ENCODE results near the gene CBL.
A peak's percentile ranks its signal among the peaks of the same experiment; 100 is the strongest.

Gene CBL

GRCh38 chr11:119329320-119329719 is 123.2 kb downstream of the CBL start:
- DNase-seq (ENCODE audit: low read depth in 2 of 3, low spot score in 1 of 3) = no peak

- no peak for DNase-seq (ENCODE audit: low read depth in 2 of 3, low spot score in 1 of 3)
These were observed 124.1 kb downstream of the CBL start for GRCh38 chr11:119330237-119330636.

GRCh38 chr11:119332111-119332765 is 126.1 kb downstream of the CBL start:
- DNase-seq (ENCODE audit: low read depth in 2 of 3, low spot score in 1 of 3) = no peak

GRCh38 chr11:119334174-119334930 is 128.2 kb downstream of the CBL start, which contains the start of gene RNF26:
Gene RNF26 (plus strand): TSS chr11:119334527. CDS start chr11:119335123, 596 bp downstream.
- peak; percentile 87 to 96 (median 92) for DNase-seq (ENCODE audit: low read depth in 2 of 3, low spot score in 1 of 3)

- no peak for DNase-seq (ENCODE audit: low read depth in 2 of 3, low spot score in 1 of 3)
These were observed 129.0 kb downstream of the CBL start for GRCh38 chr11:119335091-119335654.

- DNase-seq (ENCODE audit: low read depth in 2 of 3, low spot score in 1 of 3) = no peak
These were observed 129.8 kb downstream of the CBL start for GRCh38 chr11:119335655-119336543.

- no peak for DNase-seq (ENCODE audit: low read depth in 2 of 3, low spot score in 1 of 3)
These were observed 130.8 kb downstream of the CBL start for GRCh38 chr11:119336744-119337469.

GRCh38 chr11:119337581-119338317 is 131.6 kb downstream of the CBL start:
- no peak for DNase-seq (ENCODE audit: low read depth in 2 of 3, low spot score in 1 of 3)

- peak in 1 of 3 donors; percentile 79 for DNase-seq (ENCODE audit: low read depth in 2 of 3, low spot score in 1 of 3)
These were observed 132.3 kb downstream of the CBL start for GRCh38 chr11:119338318-119338890.

GRCh38 chr11:119338965-119339588 is 132.9 kb downstream of the CBL start:
- no peak for DNase-seq (ENCODE audit: low read depth in 2 of 3, low spot score in 1 of 3)

- no peak for DNase-seq (ENCODE audit: low read depth in 2 of 3, low spot score in 1 of 3)
These were observed 133.6 kb downstream of the CBL start for GRCh38 chr11:119339589-119340334.

- DNase-seq (ENCODE audit: low read depth in 2 of 3, low spot score in 1 of 3) = no peak
These were observed 134.4 kb downstream of the CBL start, which contains the start of gene C1QTNF5 for GRCh38 chr11:119340335-119341221. Gene C1QTNF5 (minus strand): TSS chr11:119340883. CDS start chr11:119340397, 486 bp downstream.

GRCh38 chr11:119341222-119342022 is 135.3 kb downstream of the CBL start:
- DNase-seq (ENCODE audit: low read depth in 2 of 3, low spot score in 1 of 3) = no peak

- no peak for DNase-seq (ENCODE audit: low read depth in 2 of 3, low spot score in 1 of 3)
These were observed 135.8 kb downstream of the CBL start for GRCh38 chr11:119342023-119342300.

GRCh38 chr11:119342362-119343130 is 136.4 kb downstream of the CBL start:
- DNase-seq (ENCODE audit: low read depth in 2 of 3, low spot score in 1 of 3) = no peak

GRCh38 chr11:119343726-119344125 is 137.6 kb downstream of the CBL start:
- DNase-seq (ENCODE audit: low read depth in 2 of 3, low spot score in 1 of 3) = no peak

All from stimulated activated CD4-positive, alpha-beta T cell treated with anti-CD3 and anti-CD28 coated beads, Interleukin-12 subunit alpha, Interleukin-12 subunit beta, amount 100 ng/mL, for 48 hours (primary cell).